HL-60 (cell line): Measurements from ENCODE around the gene FARP1.

Experiments used
- DNase-seq, 2 experiments: peaks; one replicate each; pipeline ENCODE4 v3.0.0-alpha.2; 2010 to 2020; ENCODE audit warnings: low read depth in 1 of 2, low spot score in 1 of 2
- H3K27ac ChIP-seq: fragments of 250-450 bp; sonication (Bioruptor Pico); replicated peaks from 2 replicates; pipeline ENCODE4 v1.5.1; 2020; ENCODE audit warnings: mild to moderate bottlenecking, moderate library complexity
- H3K27me3 ChIP-seq: fragments of 250-450 bp; sonication (Bioruptor Pico); 2 replicates; pipeline ENCODE4 v1.5.1; 2021; ENCODE audit warnings: mild to moderate bottlenecking, moderate library complexity; ENCODE audit not compliant: insufficient read depth, poor library complexity, severe bottlenecking
- H3K4me3 ChIP-seq: replicated peaks from 2 replicates; pipeline ENCODE4 v1.5.1; 2011; ENCODE audit warnings: mild to moderate bottlenecking, control low read depth, low read length; ENCODE audit not compliant: insufficient read depth
- CTCF ChIP-seq: IDR thresholded peaks from one replicate; pipeline ENCODE4 v1.5.1; 2011; ENCODE audit warnings: low read length, control low read depth, inconsistent platforms; ENCODE audit not compliant: insufficient read depth
- GABPA ChIP-seq: IDR thresholded peaks from 2 replicates; pipeline ENCODE4 v1.6.1; 2012; ENCODE audit warnings: low read depth
- POLR2AphosphoS5 ChIP-seq: IDR thresholded peaks from 2 replicates; pipeline ENCODE4 v1.6.1; 2012; ENCODE audit warnings: low read depth
- SPI1 ChIP-seq: IDR thresholded peaks from 2 replicates; pipeline ENCODE4 v1.6.1; 2012; ENCODE audit warnings: low read depth, mild to moderate bottlenecking, borderline replicate concordance
- TF ChIP-seq, protein P1 (sequence below): IDR thresholded peaks from 2 replicates; pipeline ENCODE4 v1.6.1; 2012; ENCODE audit warnings: low read depth; ENCODE audit not compliant: insufficient replicate concordance

The FARP1 gene

DNA sequence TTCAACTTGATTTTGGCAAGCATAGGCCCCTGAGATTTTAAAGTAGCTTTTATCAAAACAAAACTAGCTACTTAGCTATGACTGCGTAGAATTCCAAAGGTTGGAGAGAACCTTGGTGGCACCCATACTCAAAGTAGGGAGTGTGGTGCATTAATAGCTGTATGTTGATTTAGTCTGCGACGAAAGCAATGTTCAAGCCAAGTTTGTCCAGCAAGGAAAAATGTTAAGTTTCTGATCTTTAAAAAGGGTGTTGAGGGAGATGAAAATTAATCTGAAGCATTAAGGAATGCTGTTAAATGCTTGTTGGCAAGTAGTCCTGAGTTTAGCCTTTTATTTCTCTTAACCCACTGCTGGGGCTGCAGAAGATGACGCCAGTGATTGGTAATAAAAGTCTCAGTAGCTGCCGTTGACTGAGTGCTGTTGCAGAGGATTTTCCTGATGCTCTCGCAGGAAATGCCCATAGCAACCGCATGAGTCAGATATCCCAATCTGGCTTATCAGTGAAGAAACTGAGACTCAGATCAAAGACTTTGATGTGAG lies 110.1 kb downstream of the FARP1 start:
- TF ChIP-seq, protein P1, sequence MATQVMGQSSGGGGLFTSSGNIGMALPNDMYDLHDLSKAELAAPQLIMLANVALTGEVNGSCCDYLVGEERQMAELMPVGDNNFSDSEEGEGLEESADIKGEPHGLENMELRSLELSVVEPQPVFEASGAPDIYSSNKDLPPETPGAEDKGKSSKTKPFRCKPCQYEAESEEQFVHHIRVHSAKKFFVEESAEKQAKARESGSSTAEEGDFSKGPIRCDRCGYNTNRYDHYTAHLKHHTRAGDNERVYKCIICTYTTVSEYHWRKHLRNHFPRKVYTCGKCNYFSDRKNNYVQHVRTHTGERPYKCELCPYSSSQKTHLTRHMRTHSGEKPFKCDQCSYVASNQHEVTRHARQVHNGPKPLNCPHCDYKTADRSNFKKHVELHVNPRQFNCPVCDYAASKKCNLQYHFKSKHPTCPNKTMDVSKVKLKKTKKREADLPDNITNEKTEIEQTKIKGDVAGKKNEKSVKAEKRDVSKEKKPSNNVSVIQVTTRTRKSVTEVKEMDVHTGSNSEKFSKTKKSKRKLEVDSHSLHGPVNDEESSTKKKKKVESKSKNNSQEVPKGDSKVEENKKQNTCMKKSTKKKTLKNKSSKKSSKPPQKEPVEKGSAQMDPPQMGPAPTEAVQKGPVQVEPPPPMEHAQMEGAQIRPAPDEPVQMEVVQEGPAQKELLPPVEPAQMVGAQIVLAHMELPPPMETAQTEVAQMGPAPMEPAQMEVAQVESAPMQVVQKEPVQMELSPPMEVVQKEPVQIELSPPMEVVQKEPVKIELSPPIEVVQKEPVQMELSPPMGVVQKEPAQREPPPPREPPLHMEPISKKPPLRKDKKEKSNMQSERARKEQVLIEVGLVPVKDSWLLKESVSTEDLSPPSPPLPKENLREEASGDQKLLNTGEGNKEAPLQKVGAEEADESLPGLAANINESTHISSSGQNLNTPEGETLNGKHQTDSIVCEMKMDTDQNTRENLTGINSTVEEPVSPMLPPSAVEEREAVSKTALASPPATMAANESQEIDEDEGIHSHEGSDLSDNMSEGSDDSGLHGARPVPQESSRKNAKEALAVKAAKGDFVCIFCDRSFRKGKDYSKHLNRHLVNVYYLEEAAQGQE, result no peak
- no peak for TF ChIP-seq POLR2AphosphoS5
- TF ChIP-seq GABPA, result no peak
- no peak for TF ChIP-seq CTCF
- TF ChIP-seq SPI1, result no peak
- H3K27me3 ChIP-seq, result no peaks in the 10 kb centered on the region
- no peak overlapping the region for H3K27ac ChIP-seq
- H3K4me3 ChIP-seq, result no peak overlapping the region
- DNase-seq, result no peak

GRCh38 chr13:98253526-98253925 lies 110.6 kb downstream of the FARP1 start:
- no peak overlapping the region for H3K27ac ChIP-seq
- no peak overlapping the region for H3K4me3 ChIP-seq
- DNase-seq, result no peak
- H3K27me3 ChIP-seq, result no peaks in the 10 kb centered on the region
- TF ChIP-seq, protein P1, result no peak
- TF ChIP-seq POLR2AphosphoS5 (no peak), GABPA (no peak), SPI1 (no peak), CTCF (no peak)

- Histone ChIP-seq H3K27ac (no peak overlapping the region), H3K27me3 (no peaks in the 10 kb centered on the region), H3K4me3 (no peak overlapping the region)
- no peak for TF ChIP-seq SPI1
- no peak for TF ChIP-seq CTCF
- TF ChIP-seq, protein P1, result no peak
- no peak for TF ChIP-seq POLR2AphosphoS5
- TF ChIP-seq GABPA, result no peak
- no peak for DNase-seq
These were observed 111.6 kb downstream of the FARP1 start for GRCh38 chr13:98254513-98254912.
